GM12878 (cell line): Measurements from ENCODE around the gene MTFMT. TPM values are rescaled to one million over a fixed set of nuclear protein-coding genes. Genes with fewer than 3 reads are reported as not detected.

Experiments
- BMI1 ChIP-seq: fragments of 450-650 bp; IDR thresholded peaks from 2 replicates; pipeline ENCODE4 v1.6.1; 2016; ENCODE audit warnings: mild to moderate bottlenecking, moderate library complexity, borderline replicate concordance
- JUNB ChIP-seq: IDR thresholded peaks from 2 replicates; pipeline ENCODE4 v1.6.1; 2016; ENCODE audit warnings: antibody characterized with exemption, mild to moderate bottlenecking
- NFYB ChIP-seq: IDR thresholded peaks from 2 replicates; pipeline ENCODE4 v1.6.1; 2011; ENCODE audit warnings: low read depth, mild to moderate bottlenecking, low read length, improper control_type of control experiment, moderate library complexity; ENCODE audit not compliant: insufficient read depth
- PAX5 ChIP-seq: IDR thresholded peaks from 2 replicates; pipeline ENCODE4 v1.6.1; 2011; ENCODE audit warnings: low read depth, low read length, borderline replicate concordance
- RCOR1 ChIP-seq: conservative IDR thresholded peaks from 2 replicates; pipeline ENCODE4 v1.6.1; 2012; ENCODE audit warnings: low read depth, low read length, improper control_type of control experiment
- ZNF592 ChIP-seq: fragments of 450-650 bp; IDR thresholded peaks from 2 replicates; pipeline ENCODE4 v1.6.1; 2017; ENCODE audit warnings: mild to moderate bottlenecking, moderate library complexity
- polyA plus RNA-seq, 11 experiments: library from polyadenylated mRNA; depleted of rRNA in 4 of 11; unstranded in 6 of 11; stranded (reverse) in 5 of 11; fragments of >200 nt; fragmentation: Nextera tagmentation in 4 of 11; fragmentation: Illumina TruSeq in 1 of 11; extraction: Ambion mirVana in 4 of 11; extraction: Trizol in 1 of 11; gene quantifications; 1 replicate in 1 of 11; 2 replicates in 10 of 11; pipeline versions ENCODE4 v1.2.1 to v1.2.3, GENCODE V29; 2011 to 2016; ENCODE audit warnings: inconsistent platforms in 2 of 11, missing spikeins in 2 of 11, low read depth in 1 of 11
- total RNA-seq, 4 experiments: library from RNA; depleted of rRNA in 3 of 4; stranded (reverse); fragments of >200 nt in 3 of 4; fragmentation: Illumina TruSeq in 1 of 4; extraction: Trizol in 1 of 4; gene quantifications; 2 replicates each; pipeline versions ENCODE4 v1.2.1 to v1.2.3, GENCODE V29; 2013 to 2021
- TF ChIP-seq, protein P1 (sequence below): fragments of 150-350 bp; IDR thresholded peaks from 2 replicates; pipeline ENCODE4 v1.6.1; 2016; ENCODE audit warnings: low read depth, low read length
- TF ChIP-seq, protein P2 (sequence below): fragments of 450-650 bp; formaldehyde crosslinking; IDR thresholded peaks from 2 replicates; pipeline ENCODE4 v1.4.0; 2022; ENCODE audit warnings: mild to moderate bottlenecking, moderate library complexity

MTFMT gene
- total and polyA plus RNA-seq, 10 of the 15 experiments (the other 5 are each of a cell fraction or from before 2014, with no cell fraction given), result 1.7 to 29.8 (median 17.4) TPM

GRCh38 chr15:65040461-65040860 lies 11.0 kb upstream of the MTFMT start (continued):
- TF ChIP-seq, protein P1, sequence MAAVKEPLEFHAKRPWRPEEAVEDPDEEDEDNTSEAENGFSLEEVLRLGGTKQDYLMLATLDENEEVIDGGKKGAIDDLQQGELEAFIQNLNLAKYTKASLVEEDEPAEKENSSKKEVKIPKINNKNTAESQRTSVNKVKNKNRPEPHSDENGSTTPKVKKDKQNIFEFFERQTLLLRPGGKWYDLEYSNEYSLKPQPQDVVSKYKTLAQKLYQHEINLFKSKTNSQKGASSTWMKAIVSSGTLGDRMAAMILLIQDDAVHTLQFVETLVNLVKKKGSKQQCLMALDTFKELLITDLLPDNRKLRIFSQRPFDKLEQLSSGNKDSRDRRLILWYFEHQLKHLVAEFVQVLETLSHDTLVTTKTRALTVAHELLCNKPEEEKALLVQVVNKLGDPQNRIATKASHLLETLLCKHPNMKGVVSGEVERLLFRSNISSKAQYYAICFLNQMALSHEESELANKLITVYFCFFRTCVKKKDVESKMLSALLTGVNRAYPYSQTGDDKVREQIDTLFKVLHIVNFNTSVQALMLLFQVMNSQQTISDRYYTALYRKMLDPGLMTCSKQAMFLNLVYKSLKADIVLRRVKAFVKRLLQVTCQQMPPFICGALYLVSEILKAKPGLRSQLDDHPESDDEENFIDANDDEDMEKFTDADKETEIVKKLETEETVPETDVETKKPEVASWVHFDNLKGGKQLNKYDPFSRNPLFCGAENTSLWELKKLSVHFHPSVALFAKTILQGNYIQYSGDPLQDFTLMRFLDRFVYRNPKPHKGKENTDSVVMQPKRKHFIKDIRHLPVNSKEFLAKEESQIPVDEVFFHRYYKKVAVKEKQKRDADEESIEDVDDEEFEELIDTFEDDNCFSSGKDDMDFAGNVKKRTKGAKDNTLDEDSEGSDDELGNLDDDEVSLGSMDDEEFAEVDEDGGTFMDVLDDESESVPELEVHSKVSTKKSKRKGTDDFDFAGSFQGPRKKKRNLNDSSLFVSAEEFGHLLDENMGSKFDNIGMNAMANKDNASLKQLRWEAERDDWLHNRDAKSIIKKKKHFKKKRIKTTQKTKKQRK, result no peak
- no peak for TF ChIP-seq PAX5
- TF ChIP-seq ZNF592, result no peak
- TF ChIP-seq BMI1, result no peak
- TF ChIP-seq, protein P2, sequence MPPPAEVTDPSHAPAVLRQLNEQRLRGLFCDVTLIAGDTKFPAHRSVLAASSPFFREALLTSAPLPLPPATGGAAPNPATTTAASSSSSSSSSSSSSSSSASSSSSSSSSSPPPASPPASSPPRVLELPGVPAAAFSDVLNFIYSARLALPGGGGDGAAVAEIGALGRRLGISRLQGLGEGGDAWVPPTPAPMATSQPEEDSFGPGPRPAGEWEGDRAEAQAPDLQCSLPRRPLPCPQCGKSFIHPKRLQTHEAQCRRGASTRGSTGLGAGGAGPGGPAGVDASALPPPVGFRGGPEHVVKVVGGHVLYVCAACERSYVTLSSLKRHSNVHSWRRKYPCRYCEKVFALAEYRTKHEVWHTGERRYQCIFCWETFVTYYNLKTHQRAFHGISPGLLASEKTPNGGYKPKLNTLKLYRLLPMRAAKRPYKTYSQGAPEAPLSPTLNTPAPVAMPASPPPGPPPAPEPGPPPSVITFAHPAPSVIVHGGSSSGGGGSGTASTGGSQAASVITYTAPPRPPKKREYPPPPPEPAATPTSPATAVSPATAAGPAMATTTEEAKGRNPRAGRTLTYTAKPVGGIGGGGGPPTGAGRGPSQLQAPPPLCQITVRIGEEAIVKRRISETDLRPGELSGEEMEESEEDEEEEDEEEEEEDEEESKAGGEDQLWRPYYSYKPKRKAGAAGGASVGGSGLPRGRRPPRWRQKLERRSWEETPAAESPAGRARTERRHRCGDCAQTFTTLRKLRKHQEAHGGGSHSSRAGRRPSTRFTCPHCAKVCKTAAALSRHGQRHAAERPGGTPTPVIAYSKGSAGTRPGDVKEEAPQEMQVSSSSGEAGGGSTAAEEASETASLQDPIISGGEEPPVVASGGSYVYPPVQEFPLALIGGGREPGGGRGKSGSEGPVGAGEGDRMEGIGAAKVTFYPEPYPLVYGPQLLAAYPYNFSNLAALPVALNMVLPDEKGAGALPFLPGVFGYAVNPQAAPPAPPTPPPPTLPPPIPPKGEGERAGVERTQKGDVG (CRISPR knock-in tag), result no peak
- TF ChIP-seq NFYB, result no peak
- no peak for TF ChIP-seq JUNB
- no peak for TF ChIP-seq RCOR1
